Spleen (tissue), 7 donors: ENCODE data around the gene SLC2A11.

ENCODE experiments used
- POLR2A ChIP-seq, 3 donors: fragments of 450-650 bp; IDR thresholded peaks; one replicate each; pipeline ENCODE4 v1.5.1; 2017; ENCODE audit warnings: antibody characterized with exemption in 3 of 3, mild to moderate bottlenecking in 1 of 3
- POLR2AphosphoS5 ChIP-seq, 3 donors: sonication (generic); formaldehyde crosslinking; IDR thresholded peaks; one replicate each; pipeline ENCODE4 v1.5.1; 2017; ENCODE audit warnings: antibody characterized with exemption in 3 of 3
- TF ChIP-seq, protein P1 (sequence below), 11 experiments: fragments of 200-600 bp in 7 of 11; fragments of 450-650 bp in 4 of 11; sonication (generic) in 4 of 11; IDR thresholded peaks in 8 of 11; conservative IDR thresholded peaks in 3 of 11; 1 replicate in 7 of 11; 2 replicates in 4 of 11; pipeline versions ENCODE4 v1.4.0 to v1.8.0; 2016 to 2021; ENCODE audit warnings: antibody characterized with exemption in 11 of 11, inconsistent platforms in 4 of 11, mild to moderate bottlenecking in 1 of 11
- donor health status: DM: no; HTN: no; CAD: no; lungs with moderate emphysema.
- donor health status: DM: no; HTN: no; CAD: no.
- donor health status: DM: no; HTN: no; CAD: no.

DNA sequence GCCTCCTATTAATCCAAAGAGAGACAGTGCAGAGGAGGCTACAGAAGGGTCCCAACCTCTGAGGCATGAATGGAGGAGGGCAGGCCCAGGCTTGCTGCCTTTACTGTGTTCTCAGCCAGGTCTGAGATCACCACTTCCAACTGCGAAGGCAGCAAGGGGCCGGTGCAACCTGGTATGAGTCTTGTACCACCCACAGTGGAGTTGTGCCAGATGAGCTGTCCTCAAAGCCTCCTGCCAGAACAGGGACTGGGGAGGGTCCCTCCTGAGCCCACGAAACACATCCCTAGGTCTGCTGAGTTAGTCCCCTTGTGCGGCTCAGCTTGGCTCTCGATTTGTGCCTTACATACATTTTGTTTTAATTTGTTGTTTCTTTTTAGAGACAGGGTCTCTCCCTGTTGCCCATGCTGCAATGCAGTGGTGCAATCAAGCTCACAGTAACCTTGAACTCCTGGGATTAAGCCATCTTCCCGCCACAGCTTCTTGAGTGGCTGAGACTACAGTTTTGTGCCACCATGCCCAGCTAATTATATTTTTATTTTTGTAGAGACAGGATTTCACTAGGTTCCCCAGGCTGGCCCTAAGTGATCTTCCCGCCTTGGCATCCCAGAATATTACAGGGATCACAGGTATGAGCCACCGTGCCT, 45.8 kb downstream of the SLC2A11 start:
- TF ChIP-seq, protein P1, sequence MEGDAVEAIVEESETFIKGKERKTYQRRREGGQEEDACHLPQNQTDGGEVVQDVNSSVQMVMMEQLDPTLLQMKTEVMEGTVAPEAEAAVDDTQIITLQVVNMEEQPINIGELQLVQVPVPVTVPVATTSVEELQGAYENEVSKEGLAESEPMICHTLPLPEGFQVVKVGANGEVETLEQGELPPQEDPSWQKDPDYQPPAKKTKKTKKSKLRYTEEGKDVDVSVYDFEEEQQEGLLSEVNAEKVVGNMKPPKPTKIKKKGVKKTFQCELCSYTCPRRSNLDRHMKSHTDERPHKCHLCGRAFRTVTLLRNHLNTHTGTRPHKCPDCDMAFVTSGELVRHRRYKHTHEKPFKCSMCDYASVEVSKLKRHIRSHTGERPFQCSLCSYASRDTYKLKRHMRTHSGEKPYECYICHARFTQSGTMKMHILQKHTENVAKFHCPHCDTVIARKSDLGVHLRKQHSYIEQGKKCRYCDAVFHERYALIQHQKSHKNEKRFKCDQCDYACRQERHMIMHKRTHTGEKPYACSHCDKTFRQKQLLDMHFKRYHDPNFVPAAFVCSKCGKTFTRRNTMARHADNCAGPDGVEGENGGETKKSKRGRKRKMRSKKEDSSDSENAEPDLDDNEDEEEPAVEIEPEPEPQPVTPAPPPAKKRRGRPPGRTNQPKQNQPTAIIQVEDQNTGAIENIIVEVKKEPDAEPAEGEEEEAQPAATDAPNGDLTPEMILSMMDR (IDR thresholded peaks at IDR 0.05 in 8 of 11, conservative IDR thresholded peaks at IDR 0.05 in 3 of 11): no peak
- TF ChIP-seq POLR2AphosphoS5 (IDR thresholded peaks at IDR 0.05): no peak
- TF ChIP-seq POLR2A (IDR thresholded peaks at IDR 0.05): no peak
